ENCODE measurements around the gene KCTD17.

DNA sequence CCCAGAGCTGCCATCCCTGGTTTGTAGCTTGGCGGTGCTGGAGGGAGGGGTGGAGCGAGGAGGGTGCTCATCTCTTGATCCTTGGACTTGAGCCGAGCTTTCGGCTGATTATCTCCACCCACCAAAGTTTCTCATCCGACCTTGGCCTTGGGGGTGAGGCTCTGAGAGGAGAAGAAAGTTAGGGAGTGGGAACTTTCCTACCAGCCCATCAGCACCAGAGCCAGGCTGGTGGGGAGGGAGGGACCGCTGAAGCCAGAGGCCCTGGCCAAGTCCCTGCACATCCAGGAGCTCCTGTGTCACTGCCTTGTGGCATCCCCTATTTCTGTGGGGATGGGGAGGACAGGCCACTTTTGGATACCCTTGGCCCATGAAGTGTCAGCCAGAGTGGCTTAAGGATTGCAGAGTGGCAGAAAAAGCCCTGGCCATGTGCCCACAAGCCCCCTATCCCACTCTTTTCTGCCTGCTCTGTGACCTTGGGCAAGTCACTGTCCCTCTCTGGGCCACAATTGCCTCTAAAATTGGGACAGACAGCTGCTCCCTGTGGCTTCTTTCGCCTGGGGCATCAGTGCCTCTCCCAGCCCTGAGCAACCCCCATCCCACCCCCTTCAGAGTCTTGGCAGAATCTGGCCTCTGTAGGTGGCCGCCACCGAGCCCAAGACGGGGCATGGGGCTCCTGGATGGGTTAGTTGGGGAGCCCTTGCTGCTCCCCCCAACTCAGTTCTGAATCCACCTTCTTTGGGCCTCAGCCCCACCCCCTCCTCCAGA is 10.3 kb downstream of the KCTD17 start:
- no peak for TF ChIP-seq FOXA1 (IDR thresholded peaks at IDR 0.05)
- no peak for TF ChIP-seq NFRKB (IDR thresholded peaks at IDR 0.05)
- no peak for TF ChIP-seq HDGF (IDR thresholded peaks at IDR 0.05; ENCODE audit: borderline replicate concordance)
- TF ChIP-seq TARDBP (IDR thresholded peaks at IDR 0.05), result no peak
- TF ChIP-seq SP1 (IDR thresholded peaks at IDR 0.05), result no peak
- TF ChIP-seq CTBP1 (IDR thresholded peaks at IDR 0.05; ENCODE audit: borderline replicate concordance), result no peak
- TF ChIP-seq FOXM1 (IDR thresholded peaks at IDR 0.05; ENCODE audit: borderline replicate concordance), result no peak
- TF ChIP-seq, protein P1, sequence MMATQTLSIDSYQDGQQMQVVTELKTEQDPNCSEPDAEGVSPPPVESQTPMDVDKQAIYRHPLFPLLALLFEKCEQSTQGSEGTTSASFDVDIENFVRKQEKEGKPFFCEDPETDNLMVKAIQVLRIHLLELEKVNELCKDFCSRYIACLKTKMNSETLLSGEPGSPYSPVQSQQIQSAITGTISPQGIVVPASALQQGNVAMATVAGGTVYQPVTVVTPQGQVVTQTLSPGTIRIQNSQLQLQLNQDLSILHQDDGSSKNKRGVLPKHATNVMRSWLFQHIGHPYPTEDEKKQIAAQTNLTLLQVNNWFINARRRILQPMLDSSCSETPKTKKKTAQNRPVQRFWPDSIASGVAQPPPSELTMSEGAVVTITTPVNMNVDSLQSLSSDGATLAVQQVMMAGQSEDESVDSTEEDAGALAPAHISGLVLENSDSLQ (IDR thresholded peaks at IDR 0.05), result no peak
- TF ChIP-seq SUZ12 (IDR thresholded peaks at IDR 0.05), result no peak
- no peak for TF ChIP-seq ELF4 (IDR thresholded peaks at IDR 0.05)
- TF ChIP-seq FOXK2 (IDR thresholded peaks at IDR 0.05), result no peak
- no peak for TF ChIP-seq BHLHE40 (IDR thresholded peaks at IDR 0.05; ENCODE audit: borderline replicate concordance)

All from HEK293T (cell line).